Panc1 (cell line): ENCODE data around the gene LONP2.

Experiments used
- TF ChIP-seq, protein P1 (sequence below): fragments of 450-650 bp; IDR thresholded peaks from 2 replicates; pipeline ENCODE4 v1.5.1; 2017; ENCODE audit warnings: mild to moderate bottlenecking
- TF ChIP-seq, protein P2 (sequence below), 2 experiments: IDR thresholded peaks; 2 replicates each; pipeline ENCODE4 v1.6.1; 2011 to 2012; ENCODE audit warnings: low read depth in 2 of 2, control low read depth in 1 of 2, low read length in 1 of 2, mild to moderate bottlenecking in 1 of 2, moderate library complexity in 1 of 2; ENCODE audit not compliant: insufficient read depth in 1 of 2

DNA sequence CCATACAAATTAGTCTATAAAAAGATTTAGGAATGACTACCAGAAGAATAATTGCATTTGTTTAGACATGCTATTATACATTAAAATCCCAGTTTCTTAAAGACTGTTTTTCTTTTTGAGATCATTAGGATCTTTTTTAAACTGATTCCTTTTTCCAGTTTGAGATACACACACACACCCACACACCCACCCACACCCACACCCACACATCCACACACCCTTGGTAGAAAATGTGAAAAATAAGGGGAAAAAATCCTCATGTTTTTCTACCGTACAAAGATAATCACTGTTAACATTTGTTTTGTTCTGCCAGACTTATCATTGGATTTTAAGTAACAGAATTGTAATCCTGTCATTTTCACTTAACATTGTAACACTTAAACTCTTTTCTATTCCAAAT, 30.4 kb downstream of the LONP2 start:
- TF ChIP-seq, protein P1, sequence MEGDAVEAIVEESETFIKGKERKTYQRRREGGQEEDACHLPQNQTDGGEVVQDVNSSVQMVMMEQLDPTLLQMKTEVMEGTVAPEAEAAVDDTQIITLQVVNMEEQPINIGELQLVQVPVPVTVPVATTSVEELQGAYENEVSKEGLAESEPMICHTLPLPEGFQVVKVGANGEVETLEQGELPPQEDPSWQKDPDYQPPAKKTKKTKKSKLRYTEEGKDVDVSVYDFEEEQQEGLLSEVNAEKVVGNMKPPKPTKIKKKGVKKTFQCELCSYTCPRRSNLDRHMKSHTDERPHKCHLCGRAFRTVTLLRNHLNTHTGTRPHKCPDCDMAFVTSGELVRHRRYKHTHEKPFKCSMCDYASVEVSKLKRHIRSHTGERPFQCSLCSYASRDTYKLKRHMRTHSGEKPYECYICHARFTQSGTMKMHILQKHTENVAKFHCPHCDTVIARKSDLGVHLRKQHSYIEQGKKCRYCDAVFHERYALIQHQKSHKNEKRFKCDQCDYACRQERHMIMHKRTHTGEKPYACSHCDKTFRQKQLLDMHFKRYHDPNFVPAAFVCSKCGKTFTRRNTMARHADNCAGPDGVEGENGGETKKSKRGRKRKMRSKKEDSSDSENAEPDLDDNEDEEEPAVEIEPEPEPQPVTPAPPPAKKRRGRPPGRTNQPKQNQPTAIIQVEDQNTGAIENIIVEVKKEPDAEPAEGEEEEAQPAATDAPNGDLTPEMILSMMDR: no peak
- TF ChIP-seq, protein P2, sequence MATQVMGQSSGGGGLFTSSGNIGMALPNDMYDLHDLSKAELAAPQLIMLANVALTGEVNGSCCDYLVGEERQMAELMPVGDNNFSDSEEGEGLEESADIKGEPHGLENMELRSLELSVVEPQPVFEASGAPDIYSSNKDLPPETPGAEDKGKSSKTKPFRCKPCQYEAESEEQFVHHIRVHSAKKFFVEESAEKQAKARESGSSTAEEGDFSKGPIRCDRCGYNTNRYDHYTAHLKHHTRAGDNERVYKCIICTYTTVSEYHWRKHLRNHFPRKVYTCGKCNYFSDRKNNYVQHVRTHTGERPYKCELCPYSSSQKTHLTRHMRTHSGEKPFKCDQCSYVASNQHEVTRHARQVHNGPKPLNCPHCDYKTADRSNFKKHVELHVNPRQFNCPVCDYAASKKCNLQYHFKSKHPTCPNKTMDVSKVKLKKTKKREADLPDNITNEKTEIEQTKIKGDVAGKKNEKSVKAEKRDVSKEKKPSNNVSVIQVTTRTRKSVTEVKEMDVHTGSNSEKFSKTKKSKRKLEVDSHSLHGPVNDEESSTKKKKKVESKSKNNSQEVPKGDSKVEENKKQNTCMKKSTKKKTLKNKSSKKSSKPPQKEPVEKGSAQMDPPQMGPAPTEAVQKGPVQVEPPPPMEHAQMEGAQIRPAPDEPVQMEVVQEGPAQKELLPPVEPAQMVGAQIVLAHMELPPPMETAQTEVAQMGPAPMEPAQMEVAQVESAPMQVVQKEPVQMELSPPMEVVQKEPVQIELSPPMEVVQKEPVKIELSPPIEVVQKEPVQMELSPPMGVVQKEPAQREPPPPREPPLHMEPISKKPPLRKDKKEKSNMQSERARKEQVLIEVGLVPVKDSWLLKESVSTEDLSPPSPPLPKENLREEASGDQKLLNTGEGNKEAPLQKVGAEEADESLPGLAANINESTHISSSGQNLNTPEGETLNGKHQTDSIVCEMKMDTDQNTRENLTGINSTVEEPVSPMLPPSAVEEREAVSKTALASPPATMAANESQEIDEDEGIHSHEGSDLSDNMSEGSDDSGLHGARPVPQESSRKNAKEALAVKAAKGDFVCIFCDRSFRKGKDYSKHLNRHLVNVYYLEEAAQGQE (IDR thresholded peaks at IDR 0.05; ENCODE audit: insufficient read depth in 1 of 2, low read depth in 2 of 2, low read length in 1 of 2): no peak
